Thymus (tissue), 11 donors: ENCODE results near the gene ELANE. TPM values are rescaled to one million over a fixed set of nuclear protein-coding genes. Genes with fewer than 3 reads are reported as not detected.
"Not testable (repeated sequence)": the region's sequence is repeated elsewhere in the genome, so short reads cannot be mapped to it uniquely, and the experiment has no call there.

Experiments
- DNase-seq, 9 donors: peaks; one replicate each; pipeline ENCODE4 v3.0.0-alpha.2; 2013; ENCODE audit warnings: low spot score in 9 of 9, low read depth in 6 of 9, missing footprints in 1 of 9
- H3K27ac ChIP-seq, 2 donors: one replicate each; pipeline ENCODE4 v1.5.1; 2013; ENCODE audit warnings: control low read depth in 1 of 2, low read depth in 1 of 2, low read length in 1 of 2, mild to moderate bottlenecking in 1 of 2, moderate library complexity in 1 of 2
- H3K27me3 ChIP-seq, 2 donors: one replicate each; pipeline ENCODE4 v1.5.1; 2013; ENCODE audit warnings: low read length in 1 of 2; ENCODE audit not compliant: control insufficient read depth in 2 of 2, insufficient read depth in 1 of 2
- H3K36me3 ChIP-seq, 2 donors: one replicate each; pipeline ENCODE4 v1.5.1; 2013; ENCODE audit warnings: low read length in 1 of 2, mild to moderate bottlenecking in 1 of 2, moderate library complexity in 1 of 2; ENCODE audit not compliant: control insufficient read depth in 2 of 2, insufficient read depth in 2 of 2
- H3K4me1 ChIP-seq, 2 donors: one replicate each; pipeline ENCODE4 v1.5.1; 2013; ENCODE audit warnings: low read length in 2 of 2; ENCODE audit not compliant: control insufficient read depth in 2 of 2, insufficient read depth in 2 of 2
- H3K4me3 ChIP-seq, 2 donors: one replicate each; pipeline ENCODE4 v1.5.1; 2013; ENCODE audit warnings: low read length in 2 of 2, control low read depth in 1 of 2, mild to moderate bottlenecking in 1 of 2
- H3K9me3 ChIP-seq, 2 donors: one replicate each; pipeline ENCODE4 v1.5.1; 2013; ENCODE audit warnings: low read length in 1 of 2, mild to moderate bottlenecking in 1 of 2; ENCODE audit not compliant: control insufficient read depth in 2 of 2, insufficient read depth in 1 of 2
- WGBS: extraction: QIAGEN DNeasy Blood & Tissue Kit; methylation state at CpG from one replicate; pipeline ENCODE4 v1.1.7; 2013; 5-methylcytosine and 5-hydroxymethylcytosine counted together
- polyA plus RNA-seq: library from polyadenylated mRNA; stranded (reverse); fragments of 200-250 nt; gene quantifications from one replicate; pipeline ENCODE4 v1.2.3, GENCODE V29; 2013
- total RNA-seq: library from RNA; stranded (reverse); fragments of 120-200 nt; gene quantifications from one replicate; pipeline ENCODE4 v1.2.4, GENCODE V29; 2013
- donor health status: healthy.

Gene ELANE
- total and polyA plus RNA-seq, 2 donors = 7.7 to 11.2 TPM

- H3K27me3 ChIP-seq = peaks cover 2 to 53% of the 10 kb centered on the region in 2 donors
- 84% methylated on average over 24 of the region's 24 CpGs for WGBS
- no peak overlapping the region for H3K27ac ChIP-seq
- H3K36me3 ChIP-seq = no peaks in the 10 kb centered on the region
- no peaks in the 10 kb centered on the region for H3K9me3 ChIP-seq
- H3K4me3 ChIP-seq = no peak overlapping the region
- DNase-seq = no peak
- no peaks in the 10 kb centered on the region for H3K4me1 ChIP-seq
Observed at GRCh38 chr19:834216-834615, 17.9 kb upstream of the ELANE start.

- H3K4me3 ChIP-seq = no peak overlapping the region
Observed at GRCh38 chr19:835210-835810, 16.8 kb upstream of the ELANE start.

GRCh38 chr19:840519-841206 is 11.4 kb upstream of the ELANE start, which contains the start of gene PRTN3:
TSS of gene PRTN3 (plus strand) at chr19:840999. CDS start at chr19:841009, 10 bp downstream.
- H3K4me1 ChIP-seq = no peaks in the 10 kb centered on the region
- no peak for DNase-seq
- H3K36me3 ChIP-seq = no peaks in the 10 kb centered on the region
- WGBS = 71% methylated on average over 24 of the region's 24 CpGs
- no peak within 1 kb of the TSS for H3K27ac ChIP-seq
- H3K27me3 ChIP-seq = peaks cover 11 to 72% of the 10 kb centered on the region in 2 donors
- H3K9me3 ChIP-seq = peaks cover 0 to 7% of the 10 kb centered on the region in 2 donors
- H3K4me3 ChIP-seq = no peak within 1 kb of the TSS

More at GRCh38 chr19:835210-835810, 16.8 kb upstream of the ELANE start:
- H3K36me3 ChIP-seq = no peaks in the 10 kb centered on the region
- no peaks in the 10 kb centered on the region for H3K9me3 ChIP-seq
- H3K27ac ChIP-seq = no peak overlapping the region
- peaks cover 2 to 54% of the 10 kb centered on the region in 2 donors for H3K27me3 ChIP-seq
- H3K4me1 ChIP-seq = no peaks in the 10 kb centered on the region
- 91% methylated on average over 36 of the region's 36 CpGs for WGBS
- no peak for DNase-seq

- DNase-seq, H3K4me1 ChIP-seq, H3K9me3 ChIP-seq, H3K27ac ChIP-seq, H3K36me3 ChIP-seq, H3K4me3 ChIP-seq: not testable (repeated sequence)
- peaks cover 17 to 79% of the 10 kb centered on the region in 2 donors for H3K27me3 ChIP-seq
- WGBS = 87% methylated on average over 7 of the region's 7 CpGs
Observed at GRCh38 chr19:842802-843179, 9.3 kb upstream of the ELANE start.

GRCh38 chr19:843180-843835 is 8.8 kb upstream of the ELANE start:
- no peak overlapping the region for H3K4me3 ChIP-seq
- H3K27ac ChIP-seq = no peak overlapping the region
- H3K4me1 ChIP-seq = no peaks in the 10 kb centered on the region
- H3K36me3 ChIP-seq = no peaks in the 10 kb centered on the region
- peaks cover 0 to 7% of the 10 kb centered on the region in 2 donors for H3K9me3 ChIP-seq
- 11% methylated on average over 46 of the region's 46 CpGs for WGBS
- H3K27me3 ChIP-seq = peaks cover 19 to 82% of the 10 kb centered on the region in 2 donors
- DNase-seq = no peak

GRCh38 chr19:843836-844545 is 8.1 kb upstream of the ELANE start:
- H3K27me3 ChIP-seq = peaks cover 20 to 85% of the 10 kb centered on the region in 2 donors

GRCh38 chr19:844546-844971 is 7.5 kb upstream of the ELANE start:
- Histone ChIP-seq H3K4me1 (no peaks in the 10 kb centered on the region), H3K9me3 (peaks cover 0 to 7% of the 10 kb centered on the region in 2 donors), H3K27ac (no peak overlapping the region), H3K4me3 (no peak overlapping the region), H3K27me3 (peaks cover 20 to 87% of the 10 kb centered on the region in 2 donors), H3K36me3 (no peaks in the 10 kb centered on the region)
- DNase-seq = no peak
- 44% methylated on average over 11 of the region's 11 CpGs for WGBS

More at GRCh38 chr19:843836-844545, 8.1 kb upstream of the ELANE start:
- 48% methylated on average over 70 of the region's 70 CpGs for WGBS
- Histone ChIP-seq H3K27ac (no peak overlapping the region), H3K36me3 (no peaks in the 10 kb centered on the region), H3K4me1 (no peaks in the 10 kb centered on the region), H3K4me3 (no peak overlapping the region), H3K9me3 (peaks cover 0 to 7% of the 10 kb centered on the region in 2 donors)
- DNase-seq = no peak

GRCh38 chr19:845707-846521 is 6.2 kb upstream of the ELANE start:
- no peak overlapping the region for H3K4me3 ChIP-seq
- H3K27ac ChIP-seq = no peak overlapping the region
- H3K9me3 ChIP-seq = peaks cover 0 to 7% of the 10 kb centered on the region in 2 donors
- no peaks in the 10 kb centered on the region for H3K36me3 ChIP-seq
- 85% methylated on average over 37 of the region's 37 CpGs for WGBS
- H3K4me1 ChIP-seq = no peaks in the 10 kb centered on the region
- peaks cover 24 to 91% of the 10 kb centered on the region in 2 donors for H3K27me3 ChIP-seq
- DNase-seq = no peak
